OCI-LY1 (cell line): ENCODE data around the gene MAP4K3.
A peak's percentile ranks its signal among the peaks of the same experiment; 100 is the strongest.

Experiments
- H2AFZ ChIP-seq: fragments of 200-600 bp; sonication (generic), shearing (Covaris generic); 2 replicates; pipeline ENCODE4 v1.6.0; 2014; ENCODE audit warnings: antibody characterized with exemption, mild to moderate bottlenecking, low read length
- H3F3A ChIP-seq: fragments of 200-600 bp; sonication (generic), shearing (Covaris generic); 2 replicates; pipeline ENCODE4 v1.6.0; 2014; ENCODE audit warnings: mild to moderate bottlenecking, antibody characterized with exemption, low read length, moderate library complexity; ENCODE audit not compliant: insufficient read depth
- H3K27ac ChIP-seq: fragments of 200-600 bp; sonication (generic); 2 replicates; pipeline ENCODE4 v1.5.1; 2014; ENCODE audit warnings: low read length, mixed run types, mild to moderate bottlenecking, low read depth; ENCODE audit not compliant: poor library complexity, severe bottlenecking
- H3K27me3 ChIP-seq: fragments of 200-600 bp; sonication (generic); 2 replicates; pipeline ENCODE4 v1.6.0; 2014; ENCODE audit warnings: antibody characterized with exemption, mild to moderate bottlenecking, low read length, moderate library complexity; ENCODE audit not compliant: insufficient read depth
- H3K36me3 ChIP-seq: fragments of 200-600 bp; sonication (generic); 2 replicates; pipeline ENCODE4 v1.6.1; 2014; ENCODE audit warnings: mild to moderate bottlenecking, antibody characterized with exemption, low read length, moderate library complexity, mixed read lengths; ENCODE audit not compliant: insufficient read depth
- H3K4me1 ChIP-seq: fragments of 200-600 bp; sonication (generic); 2 replicates; pipeline ENCODE4 v1.5.1; 2014; ENCODE audit warnings: mild to moderate bottlenecking, low read length, moderate library complexity; ENCODE audit not compliant: insufficient read depth, severe bottlenecking
- H3K4me2 ChIP-seq: fragments of 200-600 bp; sonication (generic), shearing (Covaris generic); 2 replicates; pipeline ENCODE4 v1.6.1; 2014; ENCODE audit warnings: low read length
- H3K4me3 ChIP-seq: fragments of 200-600 bp; sonication (generic); 2 replicates; pipeline ENCODE4 v1.5.1; 2014; ENCODE audit warnings: low read length, low read depth, mild to moderate bottlenecking, mixed read lengths; ENCODE audit not compliant: poor library complexity, severe bottlenecking
- H3K79me2 ChIP-seq: fragments of 200-600 bp; shearing (Covaris generic); 2 replicates; pipeline ENCODE4 v1.6.1; 2016; ENCODE audit warnings: mixed run types, low read length, mixed read lengths; ENCODE audit not compliant: insufficient read depth
- H3K9ac ChIP-seq: fragments of 200-600 bp; sonication (generic), shearing (Covaris generic); 2 replicates; pipeline ENCODE4 v1.6.1; 2014; ENCODE audit warnings: mild to moderate bottlenecking, low read length, mixed read lengths
- H3K9me2 ChIP-seq: fragments of 200-600 bp; sonication (generic), shearing (Covaris generic); 2 replicates; pipeline ENCODE4 v1.6.1; 2014; ENCODE audit warnings: low read depth, mild to moderate bottlenecking, low read length, mixed read lengths
- H3K9me3 ChIP-seq: fragments of 200-600 bp; shearing (Covaris generic); 2 replicates; pipeline ENCODE4 v1.6.1; 2014; ENCODE audit warnings: low read length, mixed read lengths
- H4K20me1 ChIP-seq: fragments of 200-600 bp; sonication (generic), shearing (Covaris generic); 2 replicates; pipeline ENCODE4 v1.6.0; 2016; ENCODE audit warnings: mild to moderate bottlenecking, low read length; ENCODE audit not compliant: insufficient read depth
- CTCF ChIP-seq: fragments of 200-600 bp; sonication (generic), shearing (Covaris generic); IDR thresholded peaks from 2 replicates; pipeline ENCODE4 v1.5.1; 2017; ENCODE audit warnings: mild to moderate bottlenecking, antibody characterized with exemption, low read length, moderate library complexity, mixed read lengths
- EZH2 ChIP-seq: fragments of 200-600 bp; sonication (generic), shearing (Covaris generic); IDR thresholded peaks from 2 replicates; pipeline ENCODE4 v1.8.0; 2017; ENCODE audit warnings: borderline replicate concordance, mixed run types, mild to moderate bottlenecking, antibody characterized with exemption, low read length, moderate library complexity, mixed read lengths

The MAP4K3 gene

GRCh38 chr2:39379643-39380524 lies 57.2 kb downstream of the MAP4K3 start:
- Histone ChIP-seq H3F3A (no peaks in the 10 kb centered on the region), H3K9me2 (no peaks in the 10 kb centered on the region), H3K79me2 (0 out of 2 replicates have a peak, but pooled peaks cover 3% of the 10 kb centered on the region), H3K4me1 (peaks cover 25% of the 10 kb centered on the region), H3K9ac (no peak overlapping the region), H4K20me1 (no peaks in the 10 kb centered on the region), H3K27me3 (no peaks in the 10 kb centered on the region), H2AFZ (no peak overlapping the region), H3K36me3 (peaks cover 7% of the 10 kb centered on the region), H3K4me3 (no peak overlapping the region), H3K27ac (no peak overlapping the region), H3K9me3 (0 out of 2 replicates have a peak, but pooled peaks cover 3% of the 10 kb centered on the region), H3K4me2 (no peak overlapping the region)
- TF ChIP-seq CTCF (peak; percentile 81), EZH2 (no peak)

- Histone ChIP-seq H3K27me3 (no peaks in the 10 kb centered on the region), H4K20me1 (no peaks in the 10 kb centered on the region), H3K79me2 (0 out of 2 replicates have a peak, but pooled peaks cover 3% of the 10 kb centered on the region), H3K36me3 (peaks cover 7% of the 10 kb centered on the region), H3K4me2 (no peak overlapping the region), H3K4me3 (no peak overlapping the region), H3F3A (no peaks in the 10 kb centered on the region), H3K9me3 (0 out of 2 replicates have a peak, but pooled peaks cover 3% of the 10 kb centered on the region), H3K9me2 (no peaks in the 10 kb centered on the region), H3K27ac (no peak overlapping the region), H2AFZ (no peak overlapping the region), H3K9ac (no peak overlapping the region), H3K4me1 (peaks cover 25% of the 10 kb centered on the region)
- no peak for TF ChIP-seq CTCF
- TF ChIP-seq EZH2: no peak
Observed at GRCh38 chr2:39378968-39379367, 58.1 kb downstream of the MAP4K3 start.

- Histone ChIP-seq H3K4me1 (peaks cover 25% of the 10 kb centered on the region), H3K4me2 (peak overlapping the region; percentile 1; the same call in 1 of the 2 replicates), H3K9me2 (no peaks in the 10 kb centered on the region), H2AFZ (no peak overlapping the region), H4K20me1 (no peaks in the 10 kb centered on the region), H3K79me2 (0 out of 2 replicates have a peak, but pooled peaks cover 3% of the 10 kb centered on the region), H3F3A (no peaks in the 10 kb centered on the region), H3K9me3 (peaks cover 3% of the 10 kb centered on the region; the same call in 1 of the 2 replicates), H3K9ac (no peak overlapping the region), H3K27ac (peak overlapping the region; percentile 50), H3K36me3 (peaks cover 14% of the 10 kb centered on the region), H3K4me3 (no peak overlapping the region), H3K27me3 (no peaks in the 10 kb centered on the region)
- TF ChIP-seq EZH2 (no peak), CTCF (no peak)
Observed at GRCh38 chr2:39377226-39377939, 59.7 kb downstream of the MAP4K3 start.
